GM03348 (cell line): ENCODE measurements around the gene CD6.

Experiments used
- DNase-seq: peaks from one replicate; pipeline ENCODE4 v3.0.0; 2012; ENCODE audit warnings: low spot score

Gene CD6

GRCh38 chr11:61010466-61011228 lies 39.2 kb downstream of the CD6 start:
- DNase-seq: no peak

GRCh38 chr11:61011229-61011870 lies 39.9 kb downstream of the CD6 start:
- DNase-seq: no peak

GRCh38 chr11:61011950-61012736 lies 40.7 kb downstream of the CD6 start:
- DNase-seq: no peak

GRCh38 chr11:61012737-61013215 lies 41.3 kb downstream of the CD6 start:
- no peak for DNase-seq

GRCh38 chr11:61018059-61018458 lies 46.6 kb downstream of the CD6 start:
- DNase-seq: no peak

- DNase-seq: no peak
Measured at GRCh38 chr11:61019037-61019831, 47.8 kb downstream of the CD6 start.

GRCh38 chr11:61019832-61020405 lies 48.4 kb downstream of the CD6 start:
- DNase-seq: no peak

- DNase-seq: no peak
Measured at GRCh38 chr11:61020551-61021235, 49.2 kb downstream of the CD6 start.

GRCh38 chr11:61021661-61022212 lies 50.3 kb downstream of the CD6 start:
- DNase-seq: no peak

- no peak for DNase-seq
Measured at GRCh38 chr11:61022311-61023085, 51.0 kb downstream of the CD6 start.

GRCh38 chr11:61023086-61023965 lies 51.8 kb downstream of the CD6 start:
- no peak for DNase-seq

GRCh38 chr11:61023966-61024295 lies 52.5 kb downstream of the CD6 start:
- no peak for DNase-seq

GRCh38 chr11:61024938-61025820 lies 53.7 kb downstream of the CD6 start:
- no peak for DNase-seq

GRCh38 chr11:61025821-61026120 lies 54.3 kb downstream of the CD6 start:
- DNase-seq: no peak

GRCh38 chr11:61026121-61027031 lies 54.9 kb downstream of the CD6 start:
- DNase-seq: no peak

- no peak for DNase-seq
Measured at GRCh38 chr11:61027141-61027840, 55.8 kb downstream of the CD6 start.
